Retinal pigment epithelial cell (primary cell): Measurements from ENCODE around the gene C2orf68.

Source experiments
- DNase-seq: peaks from one replicate; pipeline ENCODE4 v3.0.0-alpha.2; 2010; ENCODE audit warnings: low read depth
- H3K4me3 ChIP-seq: 2 replicates; pipeline ENCODE4 v1.5.1; 2011; ENCODE audit warnings: mild to moderate bottlenecking, low read length, control low read depth, moderate library complexity
- TF ChIP-seq, protein P1 (sequence below): conservative IDR thresholded peaks from 2 replicates; pipeline ENCODE4 v1.5.1; 2011; ENCODE audit warnings: low read depth, low read length, control low read depth, inconsistent platforms

The C2orf68 gene

DNA sequence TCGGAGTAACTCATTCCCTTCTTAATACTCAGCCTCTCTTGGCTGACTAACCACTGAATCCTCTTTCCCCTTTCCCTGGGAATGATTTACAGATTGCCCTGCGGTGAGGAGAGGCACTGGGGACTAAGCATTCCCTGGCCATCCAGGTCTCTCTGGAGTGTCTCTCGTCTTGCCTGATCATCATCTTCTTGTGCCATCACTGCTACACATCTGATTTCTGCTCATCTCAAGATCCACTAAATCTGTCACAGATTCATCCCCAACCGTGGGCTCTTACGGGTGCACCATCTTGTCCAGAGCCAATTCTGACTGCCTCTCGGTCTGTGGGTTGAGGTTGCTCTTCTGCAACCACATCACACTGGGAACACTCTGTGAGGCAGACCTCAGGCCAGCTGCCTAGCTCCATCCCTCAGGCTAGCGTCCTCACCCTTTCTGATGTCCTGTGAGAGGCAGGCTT, 44.1 kb upstream of the C2orf68 start:
- no peak for DNase-seq
- TF ChIP-seq, protein P1, sequence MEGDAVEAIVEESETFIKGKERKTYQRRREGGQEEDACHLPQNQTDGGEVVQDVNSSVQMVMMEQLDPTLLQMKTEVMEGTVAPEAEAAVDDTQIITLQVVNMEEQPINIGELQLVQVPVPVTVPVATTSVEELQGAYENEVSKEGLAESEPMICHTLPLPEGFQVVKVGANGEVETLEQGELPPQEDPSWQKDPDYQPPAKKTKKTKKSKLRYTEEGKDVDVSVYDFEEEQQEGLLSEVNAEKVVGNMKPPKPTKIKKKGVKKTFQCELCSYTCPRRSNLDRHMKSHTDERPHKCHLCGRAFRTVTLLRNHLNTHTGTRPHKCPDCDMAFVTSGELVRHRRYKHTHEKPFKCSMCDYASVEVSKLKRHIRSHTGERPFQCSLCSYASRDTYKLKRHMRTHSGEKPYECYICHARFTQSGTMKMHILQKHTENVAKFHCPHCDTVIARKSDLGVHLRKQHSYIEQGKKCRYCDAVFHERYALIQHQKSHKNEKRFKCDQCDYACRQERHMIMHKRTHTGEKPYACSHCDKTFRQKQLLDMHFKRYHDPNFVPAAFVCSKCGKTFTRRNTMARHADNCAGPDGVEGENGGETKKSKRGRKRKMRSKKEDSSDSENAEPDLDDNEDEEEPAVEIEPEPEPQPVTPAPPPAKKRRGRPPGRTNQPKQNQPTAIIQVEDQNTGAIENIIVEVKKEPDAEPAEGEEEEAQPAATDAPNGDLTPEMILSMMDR: no peak
- no peak overlapping the region for H3K4me3 ChIP-seq

DNA sequence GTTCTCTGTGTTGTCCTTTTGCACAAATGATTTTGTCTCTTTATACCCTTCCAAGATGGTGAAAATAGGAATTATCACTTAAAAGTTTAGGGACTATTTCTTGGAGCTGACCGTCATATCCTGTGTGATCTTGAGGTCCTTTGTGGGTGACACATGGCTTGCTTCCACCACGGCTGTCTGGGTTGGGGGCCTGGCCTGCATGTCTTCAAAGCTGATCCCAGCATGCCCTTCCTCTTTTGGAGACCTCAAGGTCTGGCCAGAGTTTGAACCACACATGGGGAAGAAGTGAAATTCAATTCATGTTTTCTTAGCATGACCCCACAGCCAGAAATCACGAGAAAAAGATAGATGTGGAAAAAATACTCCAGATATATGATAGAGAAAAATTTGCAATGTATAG, 42.1 kb upstream of the C2orf68 start:
- TF ChIP-seq, protein P1: no peak
- DNase-seq: no peak
- H3K4me3 ChIP-seq: no peak overlapping the region

DNA sequence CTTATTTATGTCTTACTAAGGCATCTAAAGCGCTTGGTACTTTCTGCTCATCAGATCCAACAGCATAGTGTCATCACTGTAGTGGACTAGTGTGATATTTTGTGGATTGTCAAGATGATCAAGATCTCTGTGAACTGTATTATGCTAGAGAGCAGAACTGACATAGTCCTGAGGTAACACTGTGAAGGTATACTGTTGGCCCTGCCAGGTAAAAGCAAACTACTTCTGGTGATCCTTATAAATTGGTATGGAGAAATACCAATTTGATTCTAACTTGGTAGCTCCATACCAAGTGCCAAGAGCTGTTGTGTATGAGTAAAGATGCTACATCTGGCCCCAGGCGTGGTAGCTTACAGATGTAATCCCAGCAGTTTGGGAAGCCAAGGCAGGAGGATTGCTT, 40.2 kb upstream of the C2orf68 start:
- H3K4me3 ChIP-seq: no peak overlapping the region
- DNase-seq: no peak
- TF ChIP-seq, protein P1: no peak

DNA sequence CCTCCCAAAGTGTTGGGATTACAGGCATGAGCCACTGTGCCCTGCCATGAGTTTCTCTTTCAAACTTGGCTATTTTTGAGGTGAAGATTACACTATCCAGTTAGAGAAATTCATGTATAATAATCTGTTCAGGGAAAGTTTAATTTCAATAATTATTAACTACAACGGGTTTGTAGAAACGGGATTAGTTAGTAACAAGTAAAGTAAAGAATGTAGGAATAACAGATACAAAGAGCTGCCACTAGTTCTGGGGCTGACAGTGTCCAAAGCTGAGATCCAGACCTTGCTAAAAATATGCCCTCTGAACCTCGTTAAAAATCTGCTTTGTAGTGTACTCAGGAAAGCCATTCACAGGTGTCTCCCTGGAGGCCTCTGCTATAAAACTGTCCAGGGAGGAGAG, 39.2 kb upstream of the C2orf68 start:
- TF ChIP-seq, protein P1: no peak
- no peak for DNase-seq
- H3K4me3 ChIP-seq: no peak overlapping the region

DNA sequence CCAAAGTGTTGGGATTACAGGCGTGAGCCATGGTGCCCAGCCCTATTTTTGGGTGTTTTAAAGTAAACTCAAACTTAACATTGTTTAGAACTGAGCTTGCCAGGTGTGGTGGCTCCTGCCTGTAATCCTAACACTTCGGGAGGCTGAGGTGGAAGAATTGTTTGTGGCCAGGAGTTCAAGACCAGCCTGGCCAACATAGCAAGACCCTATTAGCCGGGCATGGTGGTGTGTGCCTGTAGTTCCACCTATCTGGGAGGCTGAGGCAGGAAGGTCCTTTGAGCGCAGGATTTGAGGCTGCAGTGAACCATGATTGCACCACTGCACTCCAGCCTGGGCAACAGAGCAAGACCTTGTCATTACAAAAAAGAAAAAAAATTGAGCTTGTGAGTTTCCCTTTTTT, 38.6 kb upstream of the C2orf68 start:
- no peak for DNase-seq
- H3K4me3 ChIP-seq: no peak overlapping the region
- TF ChIP-seq, protein P1: no peak

DNA sequence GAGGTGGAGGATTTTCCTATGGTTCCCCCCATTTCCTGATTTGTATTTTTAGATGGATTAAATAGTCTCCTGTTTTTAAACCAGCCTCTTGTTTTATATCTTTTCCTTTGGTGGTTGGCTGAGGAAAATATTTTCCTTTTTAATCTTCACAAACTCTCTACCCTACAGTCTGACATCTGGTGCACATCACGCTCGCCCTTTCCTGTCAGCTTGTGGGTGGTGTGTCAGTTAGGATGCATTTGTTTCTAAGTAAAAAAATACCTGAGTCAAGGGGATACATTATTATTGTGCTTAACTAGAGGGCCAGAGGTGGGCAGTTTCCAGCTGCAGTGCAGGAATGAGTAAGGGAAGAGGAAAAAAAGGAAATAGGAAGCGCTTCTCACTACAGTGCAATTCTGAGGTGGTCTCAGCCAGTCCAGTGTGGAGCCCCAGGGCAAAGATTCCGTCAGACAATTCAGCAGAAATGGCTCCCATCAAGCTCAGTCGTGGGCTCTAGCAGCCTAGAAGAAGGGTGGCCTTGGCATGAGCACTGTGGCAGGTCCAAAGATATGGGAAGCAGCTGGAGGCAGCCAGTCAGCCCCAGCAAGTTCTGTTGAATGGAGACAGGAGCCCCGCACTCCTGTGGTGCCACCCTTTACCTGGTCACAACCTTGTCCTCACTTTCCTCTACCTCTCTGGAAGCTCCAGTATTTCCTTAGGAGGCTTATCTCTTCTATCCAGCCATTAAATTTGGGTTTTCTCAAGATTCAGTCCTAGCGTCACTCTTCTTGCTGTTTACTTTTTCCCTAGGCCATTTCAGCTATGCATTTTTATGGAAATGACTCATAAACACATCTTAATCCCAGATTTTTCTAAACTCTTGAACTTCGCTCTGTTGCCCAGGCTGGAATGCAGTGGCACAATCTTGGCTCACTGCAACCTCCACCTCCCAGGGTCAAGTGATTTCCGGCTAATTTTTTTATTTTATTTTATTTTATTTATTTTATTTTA, 37.6 kb upstream of the C2orf68 start:
- H3K4me3 ChIP-seq: no peak overlapping the region
- peak; percentile 30 for DNase-seq
- TF ChIP-seq, protein P1: no peak

DNA sequence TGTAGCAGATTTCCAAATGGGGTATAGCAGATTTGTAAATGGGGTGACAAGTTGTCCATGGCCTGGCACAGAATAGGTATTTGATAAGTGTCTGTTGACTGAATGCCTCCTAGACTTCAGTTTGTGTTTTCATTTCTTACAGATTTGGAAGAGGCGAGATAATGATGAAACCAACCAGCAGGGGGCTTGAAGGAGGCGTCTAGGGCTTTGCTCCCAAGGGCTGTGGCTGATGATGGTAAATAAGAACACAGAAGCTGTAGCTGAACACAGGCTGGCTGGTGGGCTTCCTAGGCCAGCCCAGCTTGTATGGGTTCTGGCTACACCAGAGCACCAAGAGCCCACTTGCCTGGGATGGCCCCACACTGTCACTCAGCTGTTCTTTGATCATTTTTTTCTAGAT, 36.8 kb upstream of the C2orf68 start:
- TF ChIP-seq, protein P1: peak; percentile 69
- no peak overlapping the region for H3K4me3 ChIP-seq
- no peak for DNase-seq
